Glomerular visceral epithelial cell (primary cell): ENCODE measurements around the gene TMEFF2.
A peak's percentile ranks its signal among the peaks of the same experiment; 100 is the strongest.

ENCODE experiments used
- DNase-seq: peaks from one replicate; pipeline ENCODE4 v3.0.0-alpha.2; 2016; ENCODE audit errors: extremely low spot score

TMEFF2 gene

GRCh38 chr2:191905336-191905735 lies 289.4 kb downstream of the TMEFF2 start:
- DNase-seq: no peak

- DNase-seq: no peak
Measured at GRCh38 chr2:191901031-191901430, 293.7 kb downstream of the TMEFF2 start.

GRCh38 chr2:191899410-191899809 lies 295.3 kb downstream of the TMEFF2 start:
- peak; percentile 52 for DNase-seq
